Stimulated activated CD8-positive, alpha-beta memory T cell treated with anti-CD3 and anti-CD28 coated beads, Interleukin-12 subunit alpha, Interleukin-12 subunit beta, amount 100 ng/mL, for 1 hour (primary cell): ENCODE results near the gene SCARB2.

Experiments
- DNase-seq: peaks from one replicate; pipeline ENCODE4 v3.0.0-alpha.2; 2020; ENCODE audit warnings: low read depth

Gene SCARB2

GRCh38 chr4:76226418-76226817 lies 12.8 kb upstream of the SCARB2 start:
- DNase-seq, result no peak

- DNase-seq, result no peak
Measured at GRCh38 chr4:76224171-76224570, 10.5 kb upstream of the SCARB2 start.

GRCh38 chr4:76219299-76220055 lies 5.9 kb upstream of the SCARB2 start:
- no peak for DNase-seq

GRCh38 chr4:76216975-76217814 lies 3.6 kb upstream of the SCARB2 start:
- no peak for DNase-seq

GRCh38 chr4:76216524-76216923 lies 2.9 kb upstream of the SCARB2 start:
- no peak for DNase-seq

GRCh38 chr4:76215077-76215476 lies 1.5 kb upstream of the SCARB2 start:
- DNase-seq, result no peak

GRCh38 chr4:76214177-76214675 lies 602 bp upstream of the SCARB2 start:
- no peak for DNase-seq

GRCh38 chr4:76212851-76213414 lies 691 bp downstream of the SCARB2 start:
- no peak for DNase-seq

GRCh38 chr4:76211769-76212708 lies 1.6 kb downstream of the SCARB2 start:
- no peak for DNase-seq

GRCh38 chr4:76210452-76210851 lies 3.2 kb downstream of the SCARB2 start:
- no peak for DNase-seq

- DNase-seq, result no peak
Measured at GRCh38 chr4:76209881-76210280, 3.7 kb downstream of the SCARB2 start.

- DNase-seq, result no peak
Measured at GRCh38 chr4:76208005-76208765, 5.4 kb downstream of the SCARB2 start.

GRCh38 chr4:76207549-76207948 lies 6.1 kb downstream of the SCARB2 start:
- DNase-seq, result no peak

- DNase-seq, result no peak
Measured at GRCh38 chr4:76206222-76206942, 7.2 kb downstream of the SCARB2 start.

- DNase-seq, result no peak
Measured at GRCh38 chr4:76205476-76205875, 8.1 kb downstream of the SCARB2 start.

- DNase-seq, result no peak
Measured at GRCh38 chr4:76204936-76205335, 8.7 kb downstream of the SCARB2 start.

GRCh38 chr4:76203541-76203940 lies 10.1 kb downstream of the SCARB2 start:
- DNase-seq, result no peak

- DNase-seq, result no peak
Measured at GRCh38 chr4:76201276-76201675, 12.3 kb downstream of the SCARB2 start.

GRCh38 chr4:76200771-76201231 lies 12.8 kb downstream of the SCARB2 start:
- DNase-seq, result no peak

GRCh38 chr4:76199664-76200211 lies 13.9 kb downstream of the SCARB2 start:
- no peak for DNase-seq
